ENCODE data around the gene JPT2.

Gene JPT2

GRCh38 chr16:1653023-1653422, 25.1 kb upstream of the JPT2 start:
- DNase-seq = no peak

GRCh38 chr16:1654505-1655268, 23.4 kb upstream of the JPT2 start:
- no peak for DNase-seq

GRCh38 chr16:1655269-1655807, 22.7 kb upstream of the JPT2 start:
- DNase-seq = no peak

GRCh38 chr16:1655909-1656807, 21.9 kb upstream of the JPT2 start:
- DNase-seq = no peak

GRCh38 chr16:1656808-1657617, 21.1 kb upstream of the JPT2 start:
- DNase-seq = no peak

GRCh38 chr16:1657841-1658240, 20.2 kb upstream of the JPT2 start:
- no peak for DNase-seq

GRCh38 chr16:1659031-1659430, 19.0 kb upstream of the JPT2 start:
- DNase-seq = no peak

- no peak for DNase-seq
These were observed 16.3 kb upstream of the JPT2 start for GRCh38 chr16:1661826-1662225.

GRCh38 chr16:1662543-1662942, 15.5 kb upstream of the JPT2 start:
- DNase-seq = no peak

- DNase-seq = no peak
These were observed 12.2 kb upstream of the JPT2 start for GRCh38 chr16:1665829-1666228.

GRCh38 chr16:1666316-1666715, 11.8 kb upstream of the JPT2 start:
- no peak for DNase-seq

- no peak for DNase-seq
These were observed 10.8 kb upstream of the JPT2 start for GRCh38 chr16:1667271-1667670.

- DNase-seq = no peak
These were observed 10.2 kb upstream of the JPT2 start for GRCh38 chr16:1667916-1668315.

GRCh38 chr16:1668612-1669319, 9.3 kb upstream of the JPT2 start:
- DNase-seq = no peak

GRCh38 chr16:1669698-1670097, 8.4 kb upstream of the JPT2 start:
- DNase-seq = no peak

- no peak for DNase-seq
These were observed 7.7 kb upstream of the JPT2 start for GRCh38 chr16:1670371-1670770.

- DNase-seq = no peak
These were observed 7.2 kb upstream of the JPT2 start for GRCh38 chr16:1670866-1671265.

GRCh38 chr16:1673424-1674151, 4.5 kb upstream of the JPT2 start:
- DNase-seq = no peak

GRCh38 chr16:1674306-1674705, 3.8 kb upstream of the JPT2 start:
- DNase-seq = no peak

GRCh38 chr16:1674751-1675664, 3.1 kb upstream of the JPT2 start:
- DNase-seq = no peak

- no peak for DNase-seq
These were observed 1.4 kb upstream of the JPT2 start for GRCh38 chr16:1676661-1677060.

Data from activated gamma-delta T cell treated with Interleukin-2 at 50 U/mL for 16 hours (primary cell).